NCI-H2227 treated with DMSO at 0.1 percent for 48 hours (cell line): ENCODE data around the gene LCP2.
"Not testable (repeated sequence)": the region's sequence is repeated elsewhere in the genome, so short reads cannot be mapped to it uniquely, and the experiment has no call there.

Experiments
- DNase-seq: peaks from one replicate; lab custom pipeline; 2025; lab: John Stamatoyannopoulos, UW

Gene LCP2

DNA sequence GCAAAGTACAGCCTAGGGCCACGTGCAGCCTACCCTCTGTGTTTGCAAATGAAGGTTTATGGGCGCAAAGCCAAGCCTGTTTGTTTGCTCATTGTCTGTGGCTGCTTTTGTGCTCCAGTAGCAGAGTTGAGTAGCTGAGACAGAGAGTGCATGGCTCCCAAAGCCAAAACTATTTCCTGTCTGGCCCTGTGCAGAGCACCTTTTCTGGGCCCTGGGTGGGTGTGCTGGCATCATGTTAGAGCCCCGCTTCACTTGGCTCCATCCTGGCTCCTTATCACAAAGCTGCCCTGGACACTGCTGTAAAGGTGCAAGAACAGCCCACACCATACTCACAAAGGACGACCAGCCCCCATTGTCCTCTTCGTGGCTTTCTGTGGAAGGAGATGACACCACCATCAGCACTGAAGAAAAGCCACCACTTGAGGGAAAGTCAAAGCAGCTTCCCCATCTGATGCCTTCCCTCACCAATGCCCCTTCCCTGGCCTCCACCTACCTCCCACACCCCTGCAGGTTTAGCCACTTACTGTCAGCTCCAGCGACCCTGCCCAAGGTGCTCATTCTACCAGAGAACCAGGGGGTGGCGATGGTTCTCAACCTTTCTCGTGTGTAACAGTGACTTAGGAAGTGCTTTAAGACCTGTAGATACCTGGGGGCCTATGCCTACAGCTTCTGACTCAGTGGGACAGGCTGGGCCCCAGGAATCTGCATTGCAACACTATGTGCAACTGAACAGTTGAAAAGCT, 23.4 kb downstream of the LCP2 start:
- DNase-seq, result no peak

DNA sequence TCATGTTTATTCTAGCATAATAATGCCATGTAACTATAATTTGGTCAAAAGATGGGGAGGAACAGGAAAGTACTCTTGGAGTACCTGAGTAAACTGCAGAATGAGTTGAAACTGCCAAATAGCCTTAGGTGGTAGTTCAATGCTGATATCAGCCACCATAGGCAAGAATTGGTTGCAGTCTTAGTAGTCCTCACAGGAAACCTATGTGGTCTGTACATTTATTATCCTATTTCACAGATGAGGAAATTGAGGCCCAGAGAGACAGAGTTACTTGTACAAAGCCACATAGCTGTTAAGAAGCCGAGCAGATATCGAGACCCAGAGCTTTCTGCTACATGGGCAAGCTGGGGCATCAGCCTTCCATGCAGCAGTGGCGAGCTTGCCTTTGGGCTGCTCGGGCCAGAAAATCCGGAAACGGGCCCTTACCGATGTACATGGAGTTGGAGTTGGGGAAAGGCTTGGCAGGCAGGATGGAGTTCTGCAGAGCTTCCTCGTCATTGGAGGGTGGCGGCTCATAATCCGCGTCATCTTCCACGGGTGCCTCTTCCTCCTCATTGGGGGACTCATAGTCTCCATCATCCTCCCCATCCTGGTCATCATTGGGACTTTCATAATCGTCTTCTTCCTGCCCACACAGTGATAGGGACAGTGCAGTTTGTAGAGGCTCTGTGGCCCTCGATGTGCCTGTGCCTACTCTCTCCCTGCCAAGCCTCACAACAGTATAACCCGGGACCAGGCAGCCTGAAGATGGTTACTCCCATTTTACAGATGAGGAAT, 27.1 kb downstream of the LCP2 start:
- DNase-seq, result no peak

DNA sequence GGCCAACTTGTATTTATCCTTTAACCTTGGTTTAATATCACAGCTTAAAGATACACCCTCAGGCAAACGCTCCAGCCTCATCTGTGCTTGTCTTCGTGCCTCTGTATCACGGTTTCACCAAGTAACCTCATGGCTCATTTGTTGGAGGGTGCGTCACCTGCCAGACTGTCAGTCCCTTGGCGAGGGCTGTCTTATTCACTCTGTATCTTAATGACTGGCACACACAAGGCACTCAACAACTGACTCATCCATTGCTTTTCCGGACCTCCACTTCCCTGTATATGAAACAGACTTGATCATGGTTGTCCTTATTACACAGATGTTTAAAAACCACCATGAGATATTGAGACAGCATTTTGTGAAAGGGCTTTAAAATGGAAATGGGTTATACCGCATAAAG, 28.0 kb downstream of the LCP2 start:
- DNase-seq, result no peak

DNA sequence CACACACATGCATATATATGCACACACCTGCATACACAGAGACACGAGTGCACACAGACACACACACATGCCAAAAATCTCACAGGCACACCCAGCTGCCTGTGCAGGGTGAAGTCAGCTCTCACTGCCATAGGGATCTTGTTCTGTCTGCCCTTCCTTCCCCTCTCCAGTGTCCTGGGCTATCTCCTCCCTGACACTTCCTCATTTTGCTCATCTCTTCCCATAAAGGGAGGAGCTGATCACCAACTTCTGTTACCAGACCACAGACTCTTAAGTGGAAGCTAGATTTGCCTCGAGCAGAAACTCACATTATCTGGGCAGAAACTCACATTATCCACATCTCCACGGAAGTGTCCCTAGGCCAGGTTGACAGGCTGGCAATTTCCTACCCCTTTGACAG, 28.7 kb downstream of the LCP2 start:
- no peak for DNase-seq

DNA sequence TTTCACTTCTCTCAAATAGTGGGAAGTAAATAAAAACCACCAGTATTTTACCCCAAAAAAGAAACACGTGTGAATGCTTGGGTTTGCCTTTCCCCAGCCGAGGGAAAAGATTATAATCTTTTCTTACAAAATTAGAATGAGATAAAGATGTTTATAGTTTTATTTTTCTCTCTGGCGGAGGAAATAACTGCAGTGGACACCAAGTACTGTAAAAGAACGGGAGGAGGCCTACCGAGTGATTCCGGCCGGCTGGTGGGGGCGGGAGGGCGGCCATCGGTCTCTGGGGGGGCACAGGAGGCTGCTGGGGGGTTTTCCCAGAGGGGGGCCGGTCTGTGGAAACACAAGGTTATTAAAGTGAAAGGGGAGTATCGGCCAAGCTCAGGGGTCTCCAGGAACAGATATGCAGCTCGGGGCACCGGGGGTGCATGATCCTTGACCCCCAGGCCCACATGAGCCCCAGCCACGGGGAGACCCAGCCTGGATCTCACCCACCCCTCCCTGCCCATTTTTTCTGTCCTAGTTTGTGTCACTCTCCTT, 29.4 kb downstream of the LCP2 start:
- DNase-seq, result no peak

DNA sequence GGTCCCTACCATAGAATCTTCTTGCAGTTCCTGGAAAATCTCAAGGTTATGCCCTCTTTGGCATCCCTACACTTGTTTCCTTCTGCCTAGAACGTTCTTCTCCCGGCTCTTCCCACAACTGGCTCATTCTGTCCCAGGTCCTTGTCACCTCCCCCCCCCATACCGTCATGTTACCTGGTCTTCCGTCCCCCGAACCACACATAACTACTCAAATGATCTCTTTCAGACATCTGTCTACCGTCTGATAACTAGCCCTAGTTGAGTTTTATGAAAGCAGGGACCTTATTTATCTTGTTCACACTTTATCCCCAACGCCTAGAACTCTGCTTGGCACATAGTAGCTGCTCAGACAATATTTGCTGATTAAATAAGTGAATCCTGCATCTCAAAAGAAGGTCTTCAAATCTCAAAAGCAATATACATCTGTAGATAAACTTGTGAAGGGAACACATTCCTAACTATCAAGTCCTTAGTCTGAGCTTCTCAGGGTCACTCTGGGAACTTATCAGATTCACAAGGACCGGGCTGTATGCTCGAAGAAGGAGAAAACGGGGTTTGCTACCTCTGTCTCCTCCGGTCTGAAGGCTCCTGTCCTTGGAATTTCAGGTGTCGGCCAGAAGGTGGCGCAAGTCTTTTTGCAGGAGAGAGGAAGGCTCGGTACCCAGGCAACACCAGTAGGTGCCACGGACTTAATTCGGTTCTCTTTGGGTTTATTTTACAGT, 30.0 kb downstream of the LCP2 start:
- DNase-seq, result peak; percentile 43

DNA sequence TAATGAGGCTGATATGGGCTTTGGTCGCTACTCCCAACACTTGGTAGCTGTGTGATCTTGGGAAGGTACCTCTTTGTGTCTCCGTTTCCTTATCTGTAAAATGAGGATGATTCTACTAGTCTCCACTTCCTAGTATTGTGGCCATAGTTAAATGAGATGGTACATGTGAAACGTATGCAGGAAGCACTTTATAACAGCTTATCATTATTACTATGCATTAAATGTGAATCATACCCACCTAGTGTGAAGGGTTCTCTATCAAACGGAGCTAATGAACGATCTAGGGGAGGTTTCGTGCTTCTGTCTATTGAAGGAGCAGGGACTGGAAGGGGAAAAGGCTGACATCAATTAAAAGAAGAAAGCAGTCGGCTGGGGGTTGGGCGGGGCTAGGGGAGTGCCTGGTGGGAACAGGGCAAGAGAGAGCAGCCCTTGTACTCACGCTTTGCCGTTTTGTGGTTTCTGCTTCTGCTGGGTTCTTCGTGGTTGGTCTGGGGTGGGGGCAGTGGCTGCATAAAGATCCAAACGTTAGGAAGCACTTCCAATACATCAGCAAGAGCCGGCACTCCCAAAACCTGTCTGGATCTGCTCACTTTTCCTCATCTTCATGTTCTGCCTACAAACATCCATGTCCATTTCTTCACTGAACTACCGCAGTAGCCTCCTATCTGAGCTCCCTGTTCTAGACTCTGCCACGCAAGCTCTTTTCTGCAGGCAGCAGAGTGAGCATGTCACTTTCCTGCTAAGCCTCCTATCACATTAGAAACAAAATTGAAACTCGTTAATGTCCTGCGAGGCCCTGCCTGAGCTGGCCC, 30.8 kb downstream of the LCP2 start:
- no peak for DNase-seq

DNA sequence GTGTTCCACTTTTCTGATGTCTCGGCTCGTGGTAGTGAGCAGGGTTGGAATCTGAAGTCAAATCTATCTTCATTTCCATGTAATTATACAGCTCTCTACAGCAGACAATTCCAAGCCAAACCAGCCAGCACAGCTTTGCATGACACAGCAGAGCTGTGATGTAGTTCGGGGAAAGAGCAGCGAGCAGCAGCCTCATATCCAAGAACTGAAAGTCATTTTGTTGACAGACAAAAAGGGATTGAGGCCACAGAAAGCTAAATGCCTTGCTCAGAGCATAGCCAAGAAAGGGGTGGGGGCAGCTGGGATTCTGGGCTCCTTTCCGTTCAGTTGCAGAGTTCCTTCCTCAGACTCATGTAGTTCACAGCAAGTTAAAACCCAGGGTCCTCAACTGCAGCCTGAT, 32.1 kb downstream of the LCP2 start:
- DNase-seq, result peak; percentile 25

DNA sequence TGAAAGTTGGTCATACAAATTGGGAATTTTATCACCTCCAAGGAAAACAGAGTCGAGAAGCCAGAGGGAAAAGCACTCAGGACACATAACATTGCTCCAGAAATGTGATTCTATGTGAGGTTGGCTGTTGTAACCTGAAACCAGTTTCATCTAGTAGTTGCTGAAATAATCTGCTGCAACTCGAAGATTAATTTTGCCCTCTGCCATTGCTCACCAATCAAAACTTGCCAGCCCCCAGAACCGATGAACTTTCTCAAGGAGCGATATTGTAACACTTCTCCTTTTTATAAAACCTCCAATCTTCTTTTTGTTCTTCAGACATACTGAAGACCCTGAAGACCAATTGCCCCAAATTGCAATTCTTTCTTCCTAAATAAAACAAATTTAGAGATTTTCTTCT, 33.7 kb downstream of the LCP2 start:
- DNase-seq, result no peak

DNA sequence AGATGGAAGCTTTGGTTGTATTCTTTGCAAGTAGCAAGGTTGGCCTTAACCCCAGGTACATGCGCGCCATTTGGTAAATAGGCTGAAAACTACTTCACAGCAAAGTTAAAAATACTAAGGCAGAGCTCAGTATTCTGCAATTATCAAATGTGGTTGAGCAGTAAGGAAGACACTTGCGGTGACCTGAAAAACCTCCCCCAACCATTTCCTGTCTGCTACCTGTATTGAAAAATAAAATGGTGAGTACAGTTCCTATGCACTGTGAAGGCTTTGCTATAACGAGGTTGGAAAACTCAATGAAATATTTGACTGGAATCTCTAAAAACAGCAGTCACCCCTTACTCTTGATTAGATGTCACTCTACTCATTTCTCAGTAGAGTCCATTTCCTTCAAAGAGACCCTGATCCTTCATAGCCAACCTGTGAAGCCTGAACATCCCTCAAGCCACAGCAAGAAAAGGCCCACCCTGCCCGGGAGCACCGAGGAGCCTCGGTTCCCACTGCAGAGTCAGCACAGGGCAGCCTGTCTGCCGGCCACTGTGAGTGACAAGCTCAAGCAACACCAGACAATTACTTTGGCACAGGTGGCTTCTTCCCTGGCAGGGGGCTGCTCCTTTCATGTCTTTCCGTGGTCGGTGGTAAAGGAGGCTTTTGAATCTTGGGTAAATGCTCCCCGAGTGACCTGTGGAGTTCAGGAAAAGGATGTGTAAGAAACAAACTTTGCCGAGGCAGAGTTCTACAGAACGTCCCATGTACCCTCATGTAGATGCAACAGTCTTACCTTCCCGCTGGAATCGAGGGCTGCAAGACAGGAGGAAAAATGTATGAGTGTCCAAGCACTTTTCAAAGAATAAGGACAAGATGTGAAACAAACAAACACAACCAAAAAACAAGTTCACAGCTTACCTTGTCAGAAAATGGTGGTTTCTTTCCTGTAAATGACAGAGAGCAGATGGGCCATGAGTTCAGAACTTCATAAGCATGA, 35.2 kb downstream of the LCP2 start:
- no peak for DNase-seq

DNA sequence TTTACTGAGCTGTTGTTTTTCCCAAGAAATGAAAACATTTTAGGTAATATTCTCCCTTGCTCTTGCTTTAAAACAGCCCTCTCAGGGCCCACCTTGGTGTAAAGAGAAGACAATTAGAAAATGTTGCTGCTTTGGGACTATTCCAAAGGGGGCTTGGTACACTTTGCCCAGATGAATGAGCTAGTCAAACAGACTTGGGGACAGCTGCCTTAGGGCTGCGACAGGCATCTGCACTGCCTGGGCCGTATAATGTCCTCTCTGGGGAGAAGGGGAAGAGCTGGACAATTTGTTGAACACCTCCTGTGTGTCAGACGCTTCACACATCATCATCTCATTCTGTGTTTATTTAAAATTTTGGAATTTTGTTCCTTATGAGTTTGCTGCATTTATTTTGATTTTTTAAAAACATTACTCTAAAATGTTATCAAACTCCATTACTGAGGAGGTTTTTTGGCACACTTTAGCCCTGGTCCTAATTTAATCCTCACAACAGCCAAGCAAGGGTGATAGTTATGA, 36.0 kb downstream of the LCP2 start:
- no peak for DNase-seq

DNA sequence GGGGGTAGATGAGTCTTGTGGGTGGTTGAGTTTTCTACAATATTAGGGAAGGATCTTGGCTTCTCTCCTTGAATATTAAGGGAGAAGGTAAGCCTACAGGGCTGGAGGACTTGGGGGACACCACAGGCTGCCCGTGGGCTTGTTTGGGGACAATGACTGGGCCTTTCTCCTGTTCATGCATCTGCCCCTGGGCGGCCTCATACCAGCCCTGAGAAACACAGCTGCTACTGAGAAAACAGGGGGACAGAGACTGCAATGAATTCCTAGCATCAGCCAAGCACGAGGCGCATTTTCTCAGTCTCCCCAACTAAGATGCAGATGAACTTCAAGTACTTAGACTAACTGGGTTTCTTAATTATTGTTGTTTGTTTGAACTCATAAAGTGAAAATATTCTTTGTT, 40.2 kb downstream of the LCP2 start:
- DNase-seq, result no peak

DNA sequence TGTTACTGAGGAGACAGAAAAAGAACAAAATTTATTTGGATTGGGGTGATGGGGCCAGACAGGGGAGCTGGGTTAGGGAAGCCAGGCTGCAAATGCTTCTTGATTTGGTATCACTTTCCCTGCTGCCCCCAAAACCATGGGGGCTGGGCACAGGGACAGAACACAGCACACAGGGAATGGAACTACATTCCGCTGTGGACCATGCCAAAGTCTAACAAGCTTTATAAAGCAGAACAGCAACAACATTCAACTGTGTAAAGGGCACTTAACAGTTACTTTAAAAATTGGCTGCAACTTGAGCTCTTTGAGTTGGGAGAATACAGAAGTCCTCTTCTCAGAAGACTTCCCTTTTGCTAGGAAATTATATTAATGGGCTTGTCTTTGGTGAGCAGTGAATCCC, 41.0 kb downstream of the LCP2 start:
- no peak for DNase-seq

DNA sequence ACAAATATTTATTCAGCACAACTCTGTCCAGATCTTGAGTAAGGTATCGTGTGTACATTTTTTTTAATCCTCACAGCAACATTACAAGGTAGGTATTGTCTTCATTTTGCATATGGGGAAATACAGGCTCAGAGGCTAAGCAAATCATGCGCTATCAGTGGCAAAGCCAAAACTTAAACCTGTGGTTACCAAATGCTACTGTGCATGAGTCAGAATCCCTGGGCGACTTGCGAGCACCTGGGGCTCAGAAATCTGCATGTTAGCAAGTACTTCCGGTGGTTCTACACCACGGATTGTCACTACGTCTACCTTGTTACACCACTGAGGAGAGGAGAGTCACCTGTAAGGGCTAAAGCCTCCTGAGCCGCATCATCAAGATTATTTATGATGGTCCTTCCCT, 43.5 kb downstream of the LCP2 start:
- DNase-seq, result no peak

DNA sequence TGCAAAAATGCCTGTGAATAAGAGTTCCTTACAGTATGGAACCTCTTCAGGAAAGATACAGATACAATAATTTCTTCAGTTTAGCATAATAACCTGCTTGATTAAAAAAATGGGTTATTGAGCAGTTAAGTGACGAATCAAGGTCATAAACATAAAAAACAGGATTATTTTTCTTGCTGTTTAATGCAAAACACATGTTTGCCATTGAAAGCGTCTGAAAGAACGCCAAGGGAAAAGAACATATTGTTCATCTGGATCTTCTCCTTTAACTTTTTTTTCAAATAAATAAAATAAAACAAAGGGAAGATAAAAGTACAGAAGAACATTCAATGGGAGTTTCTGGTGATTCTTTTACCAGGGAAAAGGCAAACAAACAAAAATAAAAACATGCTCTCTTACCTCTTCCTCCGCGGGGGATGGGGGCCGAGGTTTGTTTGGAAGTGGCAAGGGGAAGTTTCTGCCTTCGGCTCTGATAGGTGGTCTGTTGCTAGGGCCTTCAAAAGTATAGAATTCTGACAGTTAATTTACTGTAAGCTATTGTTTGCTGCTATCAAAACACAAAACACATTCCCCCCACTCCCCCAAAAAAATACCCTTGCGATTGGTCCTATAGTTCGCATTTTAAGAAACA, 44.7 kb downstream of the LCP2 start:
- DNase-seq, result no peak

DNA sequence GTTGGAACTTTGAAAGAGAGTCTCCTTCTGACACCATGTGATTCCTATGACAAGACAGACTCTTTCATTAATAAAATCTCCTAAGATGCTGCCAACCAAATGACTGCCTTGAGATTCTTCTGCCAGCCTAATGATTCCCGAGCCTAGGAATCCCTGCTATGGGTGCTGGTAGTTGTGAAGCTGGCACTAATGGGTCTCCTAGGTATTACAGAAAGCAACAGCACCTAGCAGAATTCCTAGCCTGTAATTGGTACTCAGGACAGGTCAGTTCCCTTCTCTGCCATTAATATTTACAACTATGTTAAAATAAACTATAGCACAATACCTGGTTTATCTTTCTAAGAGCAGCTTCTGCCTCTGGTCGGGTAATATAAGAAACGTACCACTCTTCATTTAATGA, 45.5 kb downstream of the LCP2 start:
- no peak for DNase-seq

DNA sequence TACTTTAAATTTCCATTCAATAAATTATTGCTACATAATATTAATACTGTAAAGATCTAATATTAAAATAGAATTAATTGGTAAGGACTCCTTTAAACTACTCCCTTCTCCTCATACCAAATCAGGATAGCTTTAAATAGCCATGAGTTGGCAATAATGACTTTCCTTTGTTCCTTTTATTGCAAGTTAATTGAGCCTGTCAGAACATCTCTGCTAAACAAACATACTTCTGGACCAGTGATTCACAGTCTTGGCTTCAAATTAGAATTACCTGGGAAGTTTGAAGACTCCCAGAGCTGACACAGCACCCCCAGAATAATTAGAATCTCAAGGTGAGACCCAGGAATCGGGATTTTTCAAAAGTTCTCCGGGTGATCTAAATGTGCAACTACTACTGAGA, 46.1 kb downstream of the LCP2 start:
- DNase-seq, result no peak

DNA sequence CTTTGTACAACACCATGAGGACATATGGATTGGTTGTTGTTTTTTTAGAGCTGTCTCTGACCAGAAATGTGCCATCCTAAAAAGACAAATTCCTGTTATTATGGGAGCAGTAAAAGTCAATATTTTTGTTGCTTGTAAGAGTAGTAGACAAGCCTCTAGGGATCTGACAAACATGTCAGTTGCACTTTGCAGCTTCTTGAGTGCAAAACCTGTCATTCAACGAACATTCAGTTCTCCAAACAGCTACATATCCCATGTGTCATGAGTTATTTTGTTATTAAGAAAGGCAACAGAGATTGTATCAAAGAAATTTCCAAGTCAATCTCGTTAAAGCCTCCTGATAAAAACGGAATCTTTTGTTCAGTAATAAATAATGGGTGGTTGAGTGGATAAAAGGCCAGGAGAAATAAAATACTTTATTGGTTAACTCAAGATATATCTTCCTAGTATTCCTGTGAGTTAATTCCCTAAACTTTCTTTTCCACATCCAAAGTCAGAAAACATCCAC, 46.7 kb downstream of the LCP2 start:
- DNase-seq, result no peak

DNA sequence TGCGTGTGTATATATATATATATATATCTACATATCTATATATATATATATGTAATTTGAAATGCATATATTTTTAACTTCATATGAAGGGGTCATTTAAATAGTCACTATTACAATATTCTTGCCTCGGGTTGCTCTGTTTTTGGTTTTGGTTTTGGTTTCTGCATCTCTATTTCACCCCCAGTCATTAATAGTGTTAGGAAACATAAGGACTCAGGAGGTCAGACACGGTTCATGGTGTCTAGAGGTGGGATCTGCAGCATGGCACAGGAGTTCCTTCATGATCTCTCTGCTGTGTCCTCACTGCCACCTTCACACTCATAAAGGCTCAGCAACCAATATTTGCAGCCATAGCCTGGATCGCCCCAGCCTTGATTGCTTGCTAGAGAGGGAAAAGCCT, 48.2 kb downstream of the LCP2 start:
- no peak for DNase-seq

DNA sequence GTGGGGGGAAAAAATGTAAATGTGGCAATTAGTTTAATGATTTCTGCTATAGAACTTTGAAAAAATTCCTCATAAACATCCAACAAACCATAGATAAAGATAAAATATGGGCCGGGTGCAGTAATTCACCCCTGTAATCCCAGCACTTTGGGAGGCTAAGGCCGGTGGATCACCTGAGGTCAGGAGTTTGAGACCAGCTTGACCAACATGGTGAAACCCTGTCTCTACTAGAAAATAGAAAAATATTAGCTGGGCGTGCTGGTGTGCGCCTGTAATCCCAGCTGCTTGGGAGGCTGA, 48.7 kb downstream of the LCP2 start:
- not testable (repeated sequence) for DNase-seq
